RPMI8226 (cell line): ENCODE results near the gene NUDT8.

ENCODE experiments used
- DNase-seq: peaks from one replicate; pipeline ENCODE4 v3.0.0-alpha.2; 2015

NUDT8 gene

GRCh38 chr11:67585911-67586310 lies 43.8 kb downstream of the NUDT8 start:
- DNase-seq, result no peak

GRCh38 chr11:67584881-67585873 lies 44.6 kb downstream of the NUDT8 start:
- DNase-seq, result no peak

GRCh38 chr11:67584205-67584880 lies 45.4 kb downstream of the NUDT8 start:
- no peak for DNase-seq

- no peak for DNase-seq
Observed at GRCh38 chr11:67583247-67584204, 46.2 kb downstream of the NUDT8 start, which contains the start of gene GSTP1. Gene GSTP1, plus strand, starts transcription at chr11:67583812. Its CDS starts 32 bp downstream, at chr11:67583844.

- no peak for DNase-seq
Observed at GRCh38 chr11:67582011-67582410, 47.7 kb downstream of the NUDT8 start.

GRCh38 chr11:67581469-67581868 lies 48.3 kb downstream of the NUDT8 start:
- DNase-seq, result no peak

GRCh38 chr11:67577951-67578350 lies 51.8 kb downstream of the NUDT8 start:
- no peak for DNase-seq
